HG02981 (cell line): ENCODE results near the gene ANO6.
"Not testable (repeated sequence)": the region's sequence is repeated elsewhere in the genome, so short reads cannot be mapped to it uniquely, and the experiment has no call there.

ENCODE experiments used
- ATAC-seq: cut with Tn5 transposase; IDR thresholded peaks from one replicate; pipeline ENCODE4 v1.9.1; 2021; ENCODE audit warnings: mild to moderate bottlenecking, moderate library complexity; ENCODE audit not compliant: unreplicated experiment

ANO6 gene

GRCh38 chr12:45235087-45236025 lies 19.5 kb downstream of the ANO6 start:
- no peak for ATAC-seq

- ATAC-seq: not testable (repeated sequence)
These were observed 20.5 kb downstream of the ANO6 start for GRCh38 chr12:45236383-45236782.

DNA sequence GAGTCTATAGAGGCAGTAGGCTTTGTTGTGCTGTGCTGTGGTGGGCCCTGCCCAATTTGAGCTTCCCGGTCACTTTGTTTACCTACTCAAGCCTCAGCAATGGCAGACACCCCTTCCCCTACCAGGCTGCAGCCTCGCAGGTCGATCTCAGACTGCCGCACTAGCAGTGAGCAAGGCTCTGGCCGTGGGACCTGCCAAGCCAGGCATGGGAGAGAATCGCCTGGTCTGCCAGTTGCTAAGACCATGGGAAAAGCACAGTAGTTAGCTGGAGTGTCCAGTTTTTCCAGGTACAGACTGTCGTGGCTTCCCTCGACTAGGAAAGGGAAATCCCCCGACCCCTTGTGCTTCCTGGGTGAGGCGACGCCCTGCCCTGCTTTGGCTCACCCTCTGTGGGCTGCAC lies 26.3 kb downstream of the ANO6 start:
- no peak for ATAC-seq

DNA sequence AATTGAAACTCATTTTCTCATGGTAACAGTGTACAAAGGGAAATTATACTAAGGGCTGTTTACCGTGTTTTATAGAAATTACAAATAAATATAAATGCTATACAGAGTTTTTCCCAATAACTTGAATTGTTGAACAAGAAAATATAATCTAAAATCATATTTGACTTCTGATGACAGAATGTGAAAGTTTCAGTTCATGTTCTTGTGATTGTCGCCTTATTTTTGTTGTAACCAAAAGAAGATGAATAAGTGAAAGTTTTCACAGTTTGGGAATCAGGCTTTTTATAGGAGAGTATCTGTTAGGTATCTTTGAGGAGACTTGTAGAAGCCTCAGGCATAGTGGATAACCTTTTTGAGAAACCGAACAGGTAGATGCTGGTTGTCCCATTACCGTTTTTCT lies 28.1 kb downstream of the ANO6 start:
- ATAC-seq: no peak

GRCh38 chr12:45244561-45245343 lies 28.9 kb downstream of the ANO6 start:
- peak; percentile 79 for ATAC-seq

- no peak for ATAC-seq
These were observed 30.3 kb downstream of the ANO6 start for GRCh38 chr12:45246236-45246635.

DNA sequence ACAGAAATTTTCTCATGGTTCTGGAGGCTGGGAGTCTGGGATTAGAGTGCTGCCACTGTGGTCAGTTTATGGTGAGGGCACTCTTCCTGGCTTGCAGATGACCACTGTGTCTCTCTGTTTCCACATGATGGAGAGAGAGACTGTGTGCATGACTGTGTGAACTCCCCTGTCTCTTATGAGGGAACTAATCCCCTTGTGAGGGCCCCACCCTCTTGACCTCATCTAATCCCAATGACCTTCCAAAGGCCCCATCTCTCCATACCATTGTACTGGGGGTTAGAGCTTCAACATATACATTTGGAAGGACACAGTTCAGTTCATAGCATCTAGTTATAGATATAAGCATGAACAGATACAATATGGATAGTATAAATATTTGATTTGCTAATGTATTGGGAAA lies 31.7 kb downstream of the ANO6 start:
- ATAC-seq: no peak

DNA sequence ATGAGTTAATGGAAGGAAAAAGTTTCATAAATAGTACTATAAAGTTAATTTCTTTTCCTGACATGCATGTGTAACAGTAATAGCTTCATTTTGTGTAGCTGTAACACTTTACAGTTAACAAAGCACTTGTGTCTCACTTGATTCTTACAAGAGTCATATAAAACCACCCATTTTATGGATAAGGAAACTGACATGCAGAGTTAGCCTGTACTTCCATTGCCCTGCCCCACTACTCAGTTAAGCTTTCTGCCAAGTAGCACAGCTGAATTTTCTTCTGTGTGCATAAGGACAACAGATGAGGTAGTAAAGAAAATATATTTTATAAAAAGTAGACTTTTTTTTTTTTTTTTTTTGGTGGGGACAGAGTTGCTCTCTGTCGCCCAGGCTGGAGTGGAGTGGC lies 32.2 kb downstream of the ANO6 start:
- no peak for ATAC-seq

DNA sequence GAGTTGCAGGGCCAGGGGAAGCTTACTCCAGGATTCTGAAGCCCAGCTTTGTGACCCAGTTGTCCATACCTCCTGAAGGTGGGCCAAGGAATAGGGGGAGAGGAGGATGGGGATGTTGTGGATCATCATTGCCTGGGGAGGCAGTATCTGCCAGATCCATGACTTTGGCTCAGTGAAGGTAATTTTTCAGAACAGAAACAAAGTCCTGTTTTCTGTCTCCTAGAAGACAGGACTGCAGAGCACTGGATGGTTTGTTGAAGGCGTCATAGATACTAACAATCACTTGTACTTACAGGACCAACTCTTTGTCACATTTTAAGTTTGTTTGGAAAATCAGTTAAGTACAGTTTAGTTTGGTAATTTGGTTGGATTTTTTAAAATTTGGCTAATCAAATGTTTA lies 38.4 kb downstream of the ANO6 start:
- ATAC-seq: no peak

DNA sequence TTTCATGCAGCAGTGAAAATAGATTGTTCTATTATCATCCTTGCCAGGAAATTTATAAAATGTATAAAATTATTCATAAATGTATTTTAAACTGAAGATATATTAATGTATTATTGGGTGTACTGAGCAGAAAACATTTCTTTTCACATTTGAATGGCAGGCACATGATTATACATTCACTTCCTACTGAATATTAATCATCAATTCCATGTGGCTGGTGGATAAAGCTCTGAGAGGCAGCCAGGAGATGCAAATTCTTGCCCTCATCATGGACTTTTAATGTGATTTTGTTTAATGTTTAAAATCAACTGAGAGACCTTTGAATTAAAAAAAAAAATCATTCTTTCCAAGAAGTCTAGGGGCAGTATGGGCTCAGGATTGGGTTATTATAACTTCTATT lies 40.8 kb downstream of the ANO6 start:
- peak; percentile 25 for ATAC-seq

DNA sequence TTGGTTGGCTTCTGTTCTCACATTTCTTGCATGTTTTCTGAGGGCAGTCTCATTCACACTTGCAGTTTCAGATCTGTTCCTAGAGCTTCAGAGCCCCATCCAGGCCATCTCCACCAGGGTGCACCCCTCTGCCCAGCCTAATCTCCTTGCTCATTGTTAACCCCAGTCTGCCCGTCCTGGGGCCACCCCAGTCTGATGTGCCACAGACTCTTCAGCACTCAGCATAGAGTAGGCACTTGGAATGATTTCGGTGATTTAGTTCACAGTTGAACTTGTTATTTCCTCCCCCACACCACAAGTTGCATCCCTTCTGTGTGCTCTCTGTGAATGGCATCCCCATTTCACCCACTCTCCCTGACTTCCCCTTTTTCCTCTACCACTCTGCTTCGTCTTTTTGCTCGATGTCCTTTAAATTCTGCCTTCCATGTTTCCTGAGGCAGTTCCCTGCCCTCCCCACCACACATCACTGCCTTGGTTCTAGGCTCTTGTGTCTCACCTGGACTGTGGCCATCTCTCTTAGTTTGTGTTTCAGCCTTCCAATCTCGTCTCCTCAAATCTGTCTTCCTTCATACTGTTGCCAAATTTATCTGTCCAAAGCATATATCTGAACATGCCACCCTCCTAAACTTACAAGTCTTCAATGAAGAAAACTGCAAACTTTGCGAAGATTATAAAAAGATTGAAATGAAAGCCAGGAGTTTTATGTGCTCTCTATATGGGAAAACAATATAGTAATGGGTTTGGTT lies 41.5 kb downstream of the ANO6 start:
- ATAC-seq: peak; percentile 82

DNA sequence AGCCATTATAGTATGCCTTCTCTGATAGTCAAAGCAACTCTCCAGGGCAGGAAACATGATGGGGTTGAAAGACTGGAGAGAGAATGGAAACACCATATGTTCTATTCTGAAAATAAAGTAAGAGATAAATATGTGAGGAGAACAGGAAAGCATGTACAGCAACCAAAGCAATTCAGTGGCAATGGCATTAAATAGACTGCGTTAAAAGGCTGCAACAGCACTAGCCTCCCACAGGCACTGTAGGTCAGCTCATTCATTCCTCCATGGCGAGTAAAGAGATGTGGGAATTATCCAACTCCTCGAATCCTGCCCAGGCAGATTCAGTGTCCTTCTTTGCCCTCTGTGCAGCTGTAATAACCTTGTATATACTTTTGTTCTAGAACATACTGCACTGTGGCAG lies 43.8 kb downstream of the ANO6 start:
- no peak for ATAC-seq

DNA sequence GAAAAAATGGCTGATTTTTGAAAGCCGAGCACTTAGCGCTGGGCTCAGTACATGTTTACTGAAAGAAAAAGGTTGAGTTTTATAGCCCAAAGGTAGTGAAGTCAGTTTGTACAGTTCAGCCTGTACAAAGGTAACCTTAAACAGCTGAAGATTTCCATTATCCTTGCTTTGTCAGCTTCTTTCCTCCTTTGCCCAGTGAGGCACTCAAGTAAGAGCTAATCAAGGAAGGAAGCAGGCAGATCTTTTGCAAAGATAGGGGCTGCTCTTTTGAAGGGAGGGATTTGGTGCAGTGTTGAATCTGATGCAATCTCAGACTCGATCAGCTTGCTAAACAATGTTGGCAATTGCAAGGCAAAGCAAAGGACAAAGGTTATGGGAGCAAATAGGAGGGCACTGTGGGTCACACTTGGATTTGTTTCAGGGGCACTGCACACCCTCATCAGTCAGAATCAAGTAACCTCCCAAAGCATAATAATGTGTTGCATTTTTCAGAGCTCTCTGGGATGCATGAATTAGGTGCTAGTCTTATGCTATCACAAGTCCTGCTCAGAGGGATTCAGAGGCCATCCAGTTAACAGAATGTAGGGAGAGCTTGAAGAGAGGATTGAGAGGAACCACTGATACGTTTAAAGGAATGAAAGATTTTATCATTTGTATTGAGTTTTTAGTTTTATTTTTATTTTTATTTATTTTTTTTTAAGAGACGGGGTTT lies 44.4 kb downstream of the ANO6 start:
- ATAC-seq: no peak

GRCh38 chr12:45260854-45261253 lies 45.0 kb downstream of the ANO6 start:
- ATAC-seq: no peak

- not testable (repeated sequence) for ATAC-seq
These were observed 46.3 kb downstream of the ANO6 start for GRCh38 chr12:45262185-45262584.

DNA sequence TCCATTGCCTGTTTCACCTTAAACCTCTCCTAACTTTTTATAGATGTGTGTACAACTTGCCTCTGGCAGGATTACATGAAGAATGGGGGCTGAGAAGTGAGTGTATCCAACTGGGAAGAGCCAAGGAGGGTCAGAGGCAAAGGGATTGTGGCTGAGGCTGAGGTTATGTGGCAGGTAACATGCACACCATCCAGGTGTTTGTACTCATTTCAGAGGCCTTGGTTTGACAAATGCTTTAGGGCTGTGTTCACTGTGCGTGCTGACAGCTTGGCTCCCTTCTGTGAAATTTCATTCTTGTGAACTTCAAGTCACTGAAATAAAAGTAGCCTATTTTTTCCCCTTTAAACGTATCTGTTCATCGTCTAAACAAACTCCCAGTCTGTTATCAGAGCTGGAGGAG lies 47.7 kb downstream of the ANO6 start:
- ATAC-seq: no peak

- ATAC-seq: peak; percentile 73
These were observed 52.9 kb downstream of the ANO6 start for GRCh38 chr12:45268672-45269411.

DNA sequence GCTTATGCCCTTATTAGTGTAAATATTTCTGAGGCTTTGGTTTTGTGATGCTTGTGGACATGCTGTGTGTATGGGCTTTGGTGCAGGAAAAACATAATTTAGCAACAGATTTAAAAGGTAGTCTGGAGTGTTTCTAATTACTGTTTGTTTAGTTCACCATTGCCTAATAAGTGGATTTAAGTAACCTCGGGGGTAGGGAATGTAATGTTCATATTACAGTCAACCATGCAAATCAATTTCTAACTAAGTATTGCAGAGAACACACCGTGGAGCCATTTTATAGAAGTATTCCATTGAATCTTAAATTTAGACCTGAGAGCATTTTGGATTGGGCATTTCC lies 53.5 kb downstream of the ANO6 start:
- no peak for ATAC-seq

- no peak for ATAC-seq
These were observed 55.1 kb downstream of the ANO6 start for GRCh38 chr12:45270951-45271350.

GRCh38 chr12:45273717-45274271 lies 57.9 kb downstream of the ANO6 start:
- ATAC-seq: no peak
